ENCODE measurements around the gene ZBTB39.
"Not testable (repeated sequence)": the region's sequence is repeated elsewhere in the genome, so short reads cannot be mapped to it uniquely, and the experiment has no call there.

ZBTB39 gene

DNA sequence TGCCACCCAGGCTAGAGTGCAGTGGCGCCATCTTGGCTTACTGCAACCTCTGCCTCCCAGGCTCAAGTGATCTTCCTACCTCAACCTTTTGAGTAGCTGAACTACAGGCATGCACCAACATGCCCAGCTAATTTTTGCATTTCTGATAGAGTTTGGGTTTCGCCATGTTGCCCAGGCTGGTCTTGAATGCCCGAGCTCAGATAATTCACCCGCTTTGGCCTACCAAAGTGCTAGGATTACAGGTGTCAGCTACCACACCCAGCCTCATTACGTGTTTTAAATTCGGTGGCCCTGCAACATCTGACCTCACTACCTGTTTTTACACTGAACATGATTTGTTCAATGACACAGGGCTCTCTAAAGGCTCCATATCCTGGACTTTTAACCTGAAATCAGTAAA is 26.1 kb downstream of the ZBTB39 start:
- DNase-seq (ENCODE audit: low read depth), result no peak

DNA sequence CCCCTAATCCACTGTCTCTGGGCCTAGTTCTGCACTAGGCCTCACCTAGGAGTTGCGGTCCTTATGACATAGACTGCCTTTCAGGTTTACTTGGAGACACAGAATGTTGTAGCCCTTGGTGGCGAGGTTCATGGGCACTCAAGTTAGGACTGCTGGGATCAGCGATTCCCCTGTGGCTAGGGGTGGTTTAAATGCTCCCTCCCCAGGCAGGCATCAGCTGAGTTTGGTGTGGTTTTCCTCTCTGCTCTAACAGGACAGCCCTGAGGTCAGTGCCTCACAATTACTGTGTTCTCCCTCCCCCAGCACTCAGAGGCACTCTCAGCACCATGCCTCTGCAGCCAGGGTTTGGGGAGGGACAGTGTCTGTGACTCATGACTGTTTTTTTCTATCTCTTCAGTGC is 26.7 kb downstream of the ZBTB39 start:
- no peak for DNase-seq (ENCODE audit: low read depth)

- DNase-seq (ENCODE audit: low read depth), result no peak
Measured at GRCh38 chr12:56978397-56979138, 27.8 kb downstream of the ZBTB39 start.

GRCh38 chr12:56977361-56977760 is 29.0 kb downstream of the ZBTB39 start:
- DNase-seq (ENCODE audit: low read depth), result not testable (repeated sequence)

- DNase-seq (ENCODE audit: low read depth), result not testable (repeated sequence)
Measured at GRCh38 chr12:56974224-56974623, 32.1 kb downstream of the ZBTB39 start.

DNA sequence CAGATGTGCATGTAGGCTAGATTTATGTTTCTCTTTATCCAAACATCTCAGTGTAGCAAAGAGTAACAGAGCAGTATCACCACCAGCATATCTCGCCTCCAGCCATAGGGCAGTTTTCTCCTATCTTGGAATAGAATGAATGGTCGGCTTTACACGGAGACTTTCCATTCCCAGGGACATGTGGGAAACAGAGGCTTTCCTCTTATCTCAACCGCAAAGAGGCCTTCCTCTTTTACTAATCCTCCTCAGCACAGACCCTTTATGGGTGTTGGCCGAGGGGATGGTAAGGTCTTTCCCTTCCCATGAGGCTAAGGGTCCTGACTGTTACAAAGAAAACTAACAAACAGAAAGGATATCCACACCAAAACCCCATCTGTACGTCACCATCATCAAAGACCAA is 37.4 kb downstream of the ZBTB39 start:
- not testable (repeated sequence) for DNase-seq (ENCODE audit: low read depth)

GRCh38 chr12:56965997-56966642 is 40.2 kb downstream of the ZBTB39 start:
- not testable (repeated sequence) for DNase-seq (ENCODE audit: low read depth)

- DNase-seq (ENCODE audit: low read depth), result not testable (repeated sequence)
Measured at GRCh38 chr12:56965124-56965523, 41.2 kb downstream of the ZBTB39 start.

- not testable (repeated sequence) for DNase-seq (ENCODE audit: low read depth)
Measured at GRCh38 chr12:56963557-56963956, 42.8 kb downstream of the ZBTB39 start.

DNA sequence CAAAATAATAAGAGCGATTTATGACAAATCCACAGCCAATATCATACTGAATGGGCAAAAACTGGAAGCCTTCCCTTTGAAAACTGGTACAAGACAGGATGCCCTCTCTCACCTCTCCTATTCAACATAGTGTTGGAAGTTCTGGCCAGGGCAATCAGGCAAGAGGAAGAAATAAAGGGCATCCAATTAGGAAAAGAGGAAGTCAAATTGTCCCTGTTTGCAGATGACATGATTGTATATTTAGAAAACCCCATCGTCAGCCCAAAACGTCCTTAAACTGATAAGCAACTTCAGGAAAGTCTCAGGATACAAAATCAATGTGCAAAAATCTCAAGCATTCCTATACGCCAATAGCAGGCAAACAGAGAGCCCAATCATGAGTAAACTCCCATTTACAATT is 44.1 kb downstream of the ZBTB39 start:
- not testable (repeated sequence) for DNase-seq (ENCODE audit: low read depth)

DNA sequence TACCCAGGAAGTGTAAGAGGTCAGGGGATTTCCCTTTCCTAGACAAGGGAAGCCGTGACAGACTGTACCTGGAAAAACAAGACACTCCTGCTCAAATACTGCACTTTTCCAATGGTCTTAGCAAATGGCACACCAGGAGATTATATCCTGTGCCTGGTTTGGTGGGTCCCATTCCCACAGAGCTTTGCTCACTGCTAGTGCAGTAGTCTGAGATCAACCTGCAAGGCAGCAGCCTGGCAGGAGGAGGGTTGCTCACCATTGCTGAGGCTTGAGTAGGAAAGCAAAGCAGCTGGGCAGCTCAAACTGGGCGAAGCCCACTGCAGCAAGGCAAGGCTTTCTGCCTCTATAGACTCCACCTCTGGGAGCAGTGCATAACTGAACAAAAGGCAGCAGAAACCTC is 47.9 kb downstream of the ZBTB39 start:
- DNase-seq (ENCODE audit: low read depth), result no peak

DNA sequence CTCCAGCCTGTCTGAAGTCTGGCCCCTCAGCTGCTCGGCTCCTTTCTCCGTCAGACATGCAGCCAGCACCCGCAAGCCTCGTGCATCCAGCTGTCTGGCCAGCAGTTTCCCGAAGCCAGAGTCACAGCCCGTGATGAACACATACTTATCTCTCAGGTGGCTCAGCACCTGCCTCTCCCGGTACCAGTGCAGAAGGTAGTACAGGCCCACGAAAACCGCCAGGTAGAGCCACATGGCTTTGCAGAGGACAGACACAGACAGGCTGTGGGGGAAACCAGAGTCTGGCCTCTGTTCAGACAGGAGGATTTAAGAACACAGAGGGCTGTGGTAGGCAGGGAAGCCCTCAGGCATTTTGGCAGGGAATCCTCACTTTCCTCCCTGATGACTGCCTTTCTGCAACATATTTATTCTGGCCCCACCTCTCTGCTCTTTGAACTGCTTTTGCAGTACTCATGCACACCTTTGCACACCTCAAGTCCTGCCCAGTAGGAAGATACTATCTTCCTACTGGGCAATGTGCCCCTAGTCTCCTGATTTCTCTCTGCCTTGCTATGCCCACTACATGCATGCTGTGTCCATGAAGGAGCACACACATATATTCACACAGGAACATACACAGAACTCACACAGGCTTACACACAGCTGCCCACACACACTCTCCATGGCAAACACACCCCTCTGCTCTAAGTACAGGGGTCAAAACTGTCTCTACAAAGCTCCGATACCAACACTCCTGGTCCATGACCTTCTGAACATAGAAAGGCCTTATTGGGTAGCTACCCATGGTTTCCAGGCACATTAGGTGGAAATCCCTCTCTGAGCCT is 48.9 kb downstream of the ZBTB39 start, which contains the start of gene RDH16:
Gene RDH16, minus strand, starts transcription at position 380 of the 824 bp plus-strand sequence. Its CDS starts 146 bp downstream, at position 234.
- no peak for DNase-seq (ENCODE audit: low read depth)

DNA sequence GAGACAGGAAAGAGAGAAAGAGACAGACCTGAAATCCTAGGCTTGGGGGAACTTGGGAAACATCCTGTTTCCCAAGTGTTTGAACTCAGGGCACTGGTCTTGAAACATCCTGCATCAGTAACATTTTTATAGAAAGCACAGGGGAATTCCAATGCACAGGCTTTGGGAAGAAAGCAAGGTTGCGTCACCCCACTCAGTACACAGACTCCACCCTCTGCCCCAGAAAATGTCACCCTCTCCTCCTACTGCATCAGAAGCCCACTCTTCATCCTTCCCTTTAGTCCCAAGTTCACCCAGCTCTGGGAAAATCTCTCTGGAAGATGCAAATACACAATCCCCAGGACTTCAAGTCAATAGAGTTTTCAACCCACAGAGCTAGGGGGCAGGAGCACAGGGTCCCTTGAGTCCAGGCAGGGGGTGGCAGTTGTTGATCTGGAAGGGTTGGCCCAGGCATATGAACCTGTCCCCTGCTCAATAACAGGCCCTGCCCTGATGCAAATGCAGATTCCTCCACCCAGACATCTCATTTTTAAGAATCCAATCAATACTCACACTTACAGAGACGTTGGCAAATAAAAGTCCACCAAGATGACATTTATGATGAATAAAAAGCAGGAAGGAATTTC is 50.6 kb downstream of the ZBTB39 start:
- DNase-seq (ENCODE audit: low read depth), result no peak

- no peak for DNase-seq (ENCODE audit: low read depth)
Measured at GRCh38 chr12:56954958-56955355, 51.4 kb downstream of the ZBTB39 start.

DNA sequence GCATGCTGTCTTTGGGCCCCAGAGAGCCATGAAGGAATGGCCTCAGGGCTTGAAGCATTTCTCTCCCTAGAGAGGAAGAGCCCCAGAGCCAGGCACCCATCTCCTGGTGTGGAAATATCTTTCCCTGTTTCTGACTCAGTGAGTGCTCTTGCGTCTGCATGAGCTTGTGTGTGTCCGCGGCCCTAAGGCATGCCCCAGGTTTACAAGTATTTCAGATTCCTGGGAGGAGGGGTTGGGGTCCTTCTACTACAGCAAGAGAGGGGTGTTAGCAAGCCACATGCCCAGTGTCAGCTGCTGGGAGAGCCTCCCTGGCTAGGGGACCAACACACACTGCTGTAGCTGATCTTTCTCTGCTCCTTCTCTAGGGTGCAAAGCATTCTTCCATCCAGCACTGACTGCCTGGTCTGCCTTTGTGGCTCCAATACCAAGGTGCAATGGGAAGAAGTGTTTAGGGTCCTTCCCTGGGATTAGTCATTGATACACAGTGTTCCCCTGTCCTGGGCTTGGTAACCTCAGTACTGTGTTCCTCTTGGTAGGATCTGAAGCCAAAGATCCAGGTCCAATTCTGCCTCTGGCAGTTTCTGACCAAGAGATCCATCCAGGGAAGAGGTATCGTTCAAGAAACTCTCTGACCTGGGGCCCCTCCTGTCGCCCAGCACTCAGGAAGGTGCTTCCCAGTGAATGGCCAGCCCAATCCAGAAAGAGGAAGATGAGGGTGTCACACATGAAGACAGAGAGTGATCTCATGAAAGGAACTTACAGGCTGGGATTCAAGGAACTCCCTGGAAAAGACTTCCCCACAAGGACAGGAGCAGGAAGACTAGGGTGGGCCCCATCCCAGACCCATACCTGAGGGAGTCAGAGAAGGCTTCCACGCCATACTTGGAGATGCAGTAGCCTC is 52.0 kb downstream of the ZBTB39 start:
- no peak for DNase-seq (ENCODE audit: low read depth)

DNA sequence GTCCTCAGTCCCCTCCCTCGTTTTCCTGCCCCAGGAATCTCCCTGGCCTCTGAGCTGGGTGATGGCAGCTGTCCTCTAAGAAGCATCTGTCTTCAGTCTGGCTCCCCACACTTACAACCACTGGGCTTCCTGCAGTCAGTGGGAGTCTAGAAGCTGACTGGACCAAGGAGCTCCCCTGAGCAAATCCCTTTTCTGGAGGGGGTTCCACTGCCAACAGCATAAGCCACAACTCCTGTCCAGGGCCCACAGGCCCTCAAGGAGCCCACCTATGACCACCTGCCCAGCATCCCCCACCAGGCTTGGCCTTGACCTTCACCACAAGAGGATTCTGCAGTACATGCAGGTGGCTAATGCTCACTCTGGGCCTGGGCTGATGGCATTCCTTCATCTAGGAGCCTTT is 53.0 kb downstream of the ZBTB39 start:
- DNase-seq (ENCODE audit: low read depth), result no peak

GRCh38 chr12:56951582-56952339 is 54.6 kb downstream of the ZBTB39 start:
- DNase-seq (ENCODE audit: low read depth), result no peak

DNA sequence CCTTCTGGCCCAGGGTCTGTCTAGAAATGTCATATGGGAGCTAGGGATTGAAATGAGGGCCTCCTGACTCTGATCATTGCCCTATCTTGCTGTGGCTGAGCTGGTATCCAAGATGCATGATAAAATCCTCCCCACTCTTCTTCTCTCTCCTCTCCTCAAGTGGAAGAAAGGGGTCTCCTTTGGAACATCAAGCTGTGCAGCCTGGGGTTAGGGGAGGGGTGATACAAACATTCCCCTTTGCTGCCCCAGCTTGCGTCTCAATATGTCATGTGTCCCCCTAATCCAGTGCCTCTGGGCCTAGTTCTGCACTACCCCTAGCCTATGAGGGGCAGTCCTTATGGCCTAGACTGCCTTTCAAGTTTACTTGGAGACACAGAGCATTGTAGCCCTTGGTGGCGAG is 57.5 kb downstream of the ZBTB39 start:
- DNase-seq (ENCODE audit: low read depth), result no peak

Data from T-helper 22 cell (primary cell).